Panc1 (cell line): ENCODE data around the gene TMCO2.

Source experiments
- CTCF ChIP-seq: fragments of 450-650 bp; IDR thresholded peaks from 2 replicates; pipeline ENCODE4 v1.5.1; 2017; ENCODE audit warnings: mild to moderate bottlenecking
- POLR2AphosphoS5 ChIP-seq: IDR thresholded peaks from 2 replicates; pipeline ENCODE4 v1.6.1; 2012; ENCODE audit warnings: mild to moderate bottlenecking, low read depth, low read length, moderate library complexity
- REST ChIP-seq, 2 experiments: IDR thresholded peaks; 2 replicates each; pipeline ENCODE4 v1.6.1; 2011 to 2012; ENCODE audit warnings: low read depth in 2 of 2, control low read depth in 1 of 2, low read length in 1 of 2, mild to moderate bottlenecking in 1 of 2, moderate library complexity in 1 of 2; ENCODE audit not compliant: insufficient read depth in 1 of 2
- TCF7L2 ChIP-seq: IDR thresholded peaks from 2 replicates; pipeline ENCODE4 v1.6.1; 2011; ENCODE audit warnings: mild to moderate bottlenecking, low read depth, low read length, inconsistent platforms

DNA sequence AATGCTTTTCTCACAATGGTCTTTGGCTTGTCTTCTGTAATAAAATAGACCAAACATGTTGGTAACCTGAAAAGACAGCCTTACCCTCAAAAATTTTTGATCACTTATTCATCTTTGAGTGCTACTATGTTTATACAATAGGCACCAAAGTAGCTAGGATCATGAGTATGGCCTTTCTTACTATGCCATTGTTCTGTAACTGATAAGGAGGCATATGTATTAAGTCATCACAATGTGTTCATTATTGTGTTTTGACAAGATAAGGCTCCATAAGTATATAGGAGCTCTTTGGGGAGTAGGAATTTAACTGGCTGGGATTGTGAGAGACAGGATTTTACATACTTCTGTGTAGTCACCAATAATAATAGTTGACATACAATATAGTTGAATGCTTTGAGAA is 675 bp downstream of the TMCO2 start:
- no peak for TF ChIP-seq CTCF
- TF ChIP-seq TCF7L2 = no peak
- no peak for TF ChIP-seq POLR2AphosphoS5
- no peak for TF ChIP-seq REST (IDR thresholded peaks at IDR 0.05; ENCODE audit: insufficient read depth in 1 of 2, low read depth in 2 of 2, low read length in 1 of 2)
